Colonic mucosa (tissue), 4 donors: ENCODE results near the gene TECR. TPM values are rescaled to one million over a fixed set of nuclear protein-coding genes. Genes with fewer than 3 reads are reported as not detected.

Experiments
- DNase-seq: peaks from one replicate; pipeline ENCODE4 v3.0.0-alpha.2; 2020
- H3K27ac ChIP-seq: fragments of 200-600 bp; one replicate; pipeline ENCODE4 v1.8.0; 2021
- H3K27me3 ChIP-seq: fragments of 200-600 bp; one replicate; pipeline ENCODE4 v1.8.0; 2021
- H3K36me3 ChIP-seq: fragments of 200-600 bp; one replicate; pipeline ENCODE4 v1.8.0; 2021
- H3K4me1 ChIP-seq: fragments of 200-600 bp; one replicate; pipeline ENCODE4 v1.8.0; 2021; ENCODE audit warnings: mild to moderate bottlenecking
- H3K4me3 ChIP-seq: fragments of 200-600 bp; one replicate; pipeline ENCODE4 v1.8.0; 2021
- H3K9ac ChIP-seq, 2 donors: one replicate each; pipeline ENCODE4 v1.7.0; 2013; ENCODE audit warnings: control low read depth in 2 of 2, low read depth in 2 of 2, low read length in 2 of 2
- H3K9me3 ChIP-seq: fragments of 200-600 bp; one replicate; pipeline ENCODE4 v1.8.0; 2021
- CTCF ChIP-seq: fragments of 200-600 bp; IDR thresholded peaks from one replicate; pipeline ENCODE4 v1.8.0; 2022; ENCODE audit warnings: antibody characterized with exemption, mild to moderate bottlenecking
- intact Hi-C: fragments of 100-400 bp; cut with DNase I; formaldehyde crosslinking; loops from one replicate; pipeline ENCODE4 v1.14.1; 2022
- total RNA-seq, 2 donors: library from RNA; stranded (reverse); fragmentation: NEBNext Ultra II Directional in 1 of 2; extraction: Animal tissue kit (Norgen Biotek cat#: 25700) in 1 of 2; gene quantifications; one replicate each; pipeline ENCODE4 v1.2.1, GENCODE V29; 2021
- donor health status: healthy.
- donor health status: DM: no; HTN: no; CAD: no.
- donor health status: DM: no; HTN: no; CAD: no.

Gene TECR
- total RNA-seq, 2 donors from 2014 or later, result 136 to 201 TPM

DNA sequence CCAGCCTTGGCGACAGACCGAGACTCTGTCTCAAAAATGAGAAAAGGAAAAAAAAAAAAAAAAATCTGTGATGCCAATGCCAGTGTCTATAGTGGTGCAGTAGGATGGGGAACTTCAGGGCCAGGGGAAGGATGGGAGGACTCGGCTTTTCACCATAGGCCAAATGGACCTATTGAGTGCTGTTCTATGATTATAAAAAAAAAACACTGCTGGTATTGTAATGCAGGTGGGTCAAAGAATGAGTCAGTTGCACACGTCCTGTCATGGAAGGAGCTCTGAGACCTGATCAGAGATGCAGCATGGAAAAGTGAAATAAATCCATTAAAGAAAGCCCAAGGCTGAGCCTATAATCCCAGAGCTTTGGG is 18.2 kb upstream of the TECR start:
- no peak for TF ChIP-seq CTCF
- DNase-seq, result no peak
- H3K4me1 ChIP-seq, result peaks cover 9% of the 10 kb centered on the region
- H3K4me3 ChIP-seq, result no peak overlapping the region
- H3K9ac ChIP-seq, result no peak overlapping the region
- H3K36me3 ChIP-seq, result peaks cover 15% of the 10 kb centered on the region
- intact Hi-C loops, result no loop called here
- H3K9me3 ChIP-seq, result no peaks in the 10 kb centered on the region
- H3K27me3 ChIP-seq, result no peaks in the 10 kb centered on the region
- no peak overlapping the region for H3K27ac ChIP-seq

DNA sequence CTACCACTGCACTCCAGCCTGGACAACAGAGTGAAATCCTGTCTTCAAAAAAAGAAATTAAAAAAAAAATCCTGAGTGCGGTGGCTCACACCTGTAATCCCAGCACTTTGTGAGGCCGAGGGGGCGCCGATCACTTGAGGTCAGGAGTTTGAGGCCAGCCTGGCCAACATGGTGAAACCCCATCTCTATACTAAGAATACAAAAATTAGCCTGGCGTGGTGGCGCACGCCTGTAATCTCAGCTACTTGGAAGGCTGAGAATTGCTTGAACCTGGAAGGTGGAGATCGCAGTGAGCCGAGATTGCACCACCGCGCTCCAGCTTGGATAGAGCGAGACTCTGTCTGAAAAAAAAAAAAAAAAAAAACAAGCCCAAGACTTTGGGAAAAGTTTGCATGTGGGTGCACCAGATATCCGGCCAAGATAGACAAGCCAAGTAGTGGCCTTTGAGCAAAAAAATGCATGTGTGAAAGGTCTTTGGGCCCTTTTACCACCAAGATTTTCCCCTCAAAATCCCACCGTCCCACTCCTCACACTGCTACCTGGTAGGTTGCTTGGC is 16.9 kb upstream of the TECR start:
- DNase-seq, result no peak
- Histone ChIP-seq H3K36me3 (peaks cover 15% of the 10 kb centered on the region), H3K9ac (no peak overlapping the region), H3K27me3 (no peaks in the 10 kb centered on the region), H3K4me1 (peaks cover 9% of the 10 kb centered on the region), H3K4me3 (no peak overlapping the region), H3K27ac (no peak overlapping the region), H3K9me3 (no peaks in the 10 kb centered on the region)
- TF ChIP-seq CTCF, result no peak
- intact Hi-C loops, result no loop called here

DNA sequence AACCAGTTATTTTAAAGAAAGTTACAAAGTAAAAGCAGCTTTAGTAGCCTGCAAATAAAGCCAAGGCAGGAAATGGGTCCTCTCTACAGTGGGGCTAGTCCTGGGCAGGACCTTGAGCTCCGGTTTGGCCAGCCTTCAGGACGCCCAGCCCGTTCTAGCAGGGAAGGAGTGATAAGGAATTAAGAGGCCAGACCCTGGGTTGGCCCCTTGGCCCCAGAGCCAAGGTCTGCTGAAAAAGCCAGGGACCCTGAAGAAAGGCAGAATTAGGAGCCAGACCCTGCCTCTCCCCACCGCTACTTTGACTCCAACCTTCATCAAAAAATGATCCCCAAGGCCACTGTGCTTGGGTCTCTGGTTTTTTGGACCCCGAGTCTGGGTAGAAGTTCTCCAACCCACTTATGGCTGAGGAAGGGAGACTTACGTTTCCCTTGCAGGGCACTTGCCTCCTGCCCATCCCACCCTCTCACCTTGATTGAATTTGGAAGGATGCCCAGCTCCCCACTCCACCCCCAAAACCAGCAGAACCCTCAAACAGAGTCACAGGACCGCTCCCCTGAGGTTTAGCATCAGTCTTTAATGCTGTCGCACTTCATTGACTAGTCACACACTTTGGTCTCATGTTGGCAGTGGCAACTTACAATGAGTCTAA is 15.1 kb upstream of the TECR start:
- intact Hi-C loops, result no loop called here
- H3K9me3 ChIP-seq, result no peaks in the 10 kb centered on the region
- peaks cover 15% of the 10 kb centered on the region for H3K36me3 ChIP-seq
- H3K27me3 ChIP-seq, result no peaks in the 10 kb centered on the region
- TF ChIP-seq CTCF, result no peak
- no peak overlapping the region for H3K9ac ChIP-seq
- peaks cover 13% of the 10 kb centered on the region for H3K4me1 ChIP-seq
- H3K27ac ChIP-seq, result no peak overlapping the region
- no peak overlapping the region for H3K4me3 ChIP-seq
- DNase-seq, result no peak

- DNase-seq, result no peak
- no peak overlapping the region for H3K27ac ChIP-seq
- TF ChIP-seq CTCF, result no peak
- H3K4me1 ChIP-seq, result peaks cover 16% of the 10 kb centered on the region
- no peaks in the 10 kb centered on the region for H3K9me3 ChIP-seq
- intact Hi-C loops, result no loop called here
- H3K27me3 ChIP-seq, result no peaks in the 10 kb centered on the region
- peaks cover 15% of the 10 kb centered on the region for H3K36me3 ChIP-seq
- H3K4me3 ChIP-seq, result peak overlapping the region; percentile 68
- H3K9ac ChIP-seq, result peak overlapping the region in 1 of 2 donors; percentile 94
Observed at GRCh38 chr19:14515501-14516047, 13.8 kb upstream of the TECR start.

DNA sequence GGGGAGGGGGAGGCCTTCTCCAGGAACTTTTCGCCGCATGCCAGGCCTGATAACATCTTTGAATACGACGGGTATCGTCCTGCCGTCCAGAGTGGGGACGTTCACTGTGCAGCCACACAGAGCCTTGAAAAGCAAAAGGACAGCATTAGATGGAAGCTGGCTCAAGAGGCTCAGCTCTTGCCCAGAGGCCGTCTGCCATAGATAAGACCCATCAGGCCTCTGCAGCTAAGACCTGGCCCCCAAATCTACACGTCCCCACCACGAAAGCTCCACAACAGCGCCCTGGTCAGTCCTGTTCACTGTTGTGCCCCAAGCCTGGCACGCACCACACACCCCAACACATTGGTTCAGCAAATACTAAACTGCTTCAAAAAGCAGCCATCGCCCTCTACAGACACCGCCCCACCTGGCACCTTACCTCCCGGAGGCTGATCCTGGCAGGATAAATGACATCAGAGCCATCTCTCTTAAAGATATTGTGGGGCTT is 13.3 kb upstream of the TECR start:
- H3K27me3 ChIP-seq, result no peaks in the 10 kb centered on the region
- peak overlapping the region; percentile 97 for H3K27ac ChIP-seq
- peak overlapping the region; percentile 62 to 94 for H3K9ac ChIP-seq
- H3K4me3 ChIP-seq, result peak overlapping the region; percentile 68
- peak; percentile 64 for DNase-seq
- intact Hi-C loops, result no loop called here
- no peak for TF ChIP-seq CTCF
- peaks cover 16% of the 10 kb centered on the region for H3K4me1 ChIP-seq
- H3K9me3 ChIP-seq, result no peaks in the 10 kb centered on the region
- peaks cover 15% of the 10 kb centered on the region for H3K36me3 ChIP-seq
